ENCODE data around the gene AGBL3.

AGBL3 gene
- 1.6 to 2.3 (median 2.0) reads per million in 3 donors for total RNA-seq

- DNase-seq, result peak; percentile 63 to 83 (median 74)
- peak within 1 kb of the TSS; percentile 93 for H3K4me3 ChIP-seq (ENCODE audit: insufficient read depth, low read depth, low read length, poor library complexity, severe bottlenecking)
- H3K4me1 ChIP-seq (ENCODE audit: control insufficient read depth, insufficient read depth, low read length, poor library complexity, severe bottlenecking), result no peaks in the 10 kb centered on the region
- no peaks in the 10 kb centered on the region for H3K27me3 ChIP-seq (replicated peaks; ENCODE audit: control insufficient read depth, insufficient read depth, low read length, poor library complexity, severe bottlenecking)
- no peaks in the 10 kb centered on the region for H3K9me3 ChIP-seq (ENCODE audit: control insufficient read depth, low read length)
- H3K27ac ChIP-seq (ENCODE audit: insufficient read depth, low read length, poor library complexity, severe bottlenecking), result peak within 1 kb of the TSS; percentile 90
- H3K36me3 ChIP-seq (ENCODE audit: control insufficient read depth, insufficient read depth, low read length), result no peaks in the 10 kb centered on the region
These were observed at the start of gene AGBL3 for GRCh38 chr7:134986363-134987251. Gene AGBL3 (plus strand): TSS chr7:134986508. CDS start chr7:134987934, 1,426 bp downstream.

- no peaks in the 10 kb centered on the region for H3K4me1 ChIP-seq (ENCODE audit: control insufficient read depth, insufficient read depth, low read length, poor library complexity, severe bottlenecking)
- no peaks in the 10 kb centered on the region for H3K9me3 ChIP-seq (ENCODE audit: control insufficient read depth, low read length)
- no peak overlapping the region for H3K4me3 ChIP-seq (ENCODE audit: insufficient read depth, low read depth, low read length, poor library complexity, severe bottlenecking)
- H3K27ac ChIP-seq (ENCODE audit: insufficient read depth, low read length, poor library complexity, severe bottlenecking), result no peak overlapping the region
- no peak for DNase-seq
- H3K27me3 ChIP-seq (replicated peaks; ENCODE audit: control insufficient read depth, insufficient read depth, low read length, poor library complexity, severe bottlenecking), result no peaks in the 10 kb centered on the region
- H3K36me3 ChIP-seq (ENCODE audit: control insufficient read depth, insufficient read depth, low read length), result no peaks in the 10 kb centered on the region
These were observed 49.3 kb upstream of the AGBL3 start for GRCh38 chr7:134936893-134937510.

GRCh38 chr7:134938141-134938540 lies 48.2 kb upstream of the AGBL3 start:
- Histone ChIP-seq H3K27me3 (replicated peaks; ENCODE audit: control insufficient read depth, insufficient read depth, low read length, poor library complexity, severe bottlenecking) (no peaks in the 10 kb centered on the region), H3K4me1 (ENCODE audit: control insufficient read depth, insufficient read depth, low read length, poor library complexity, severe bottlenecking) (no peaks in the 10 kb centered on the region), H3K4me3 (ENCODE audit: insufficient read depth, low read depth, low read length, poor library complexity, severe bottlenecking) (no peak overlapping the region), H3K27ac (ENCODE audit: insufficient read depth, low read length, poor library complexity, severe bottlenecking) (no peak overlapping the region), H3K9me3 (ENCODE audit: control insufficient read depth, low read length) (no peaks in the 10 kb centered on the region), H3K36me3 (ENCODE audit: control insufficient read depth, insufficient read depth, low read length) (no peaks in the 10 kb centered on the region)
- DNase-seq, result no peak

- Histone ChIP-seq H3K4me3 (ENCODE audit: insufficient read depth, low read depth, low read length, poor library complexity, severe bottlenecking) (no peak overlapping the region), H3K27me3 (replicated peaks; ENCODE audit: control insufficient read depth, insufficient read depth, low read length, poor library complexity, severe bottlenecking) (no peaks in the 10 kb centered on the region), H3K27ac (ENCODE audit: insufficient read depth, low read length, poor library complexity, severe bottlenecking) (no peak overlapping the region), H3K4me1 (ENCODE audit: control insufficient read depth, insufficient read depth, low read length, poor library complexity, severe bottlenecking) (no peaks in the 10 kb centered on the region), H3K36me3 (ENCODE audit: control insufficient read depth, insufficient read depth, low read length) (no peaks in the 10 kb centered on the region), H3K9me3 (ENCODE audit: control insufficient read depth, low read length) (no peaks in the 10 kb centered on the region)
- DNase-seq, result no peak
These were observed 47.2 kb upstream of the AGBL3 start for GRCh38 chr7:134939136-134939535.

GRCh38 chr7:134940729-134941128 lies 45.6 kb upstream of the AGBL3 start:
- H3K9me3 ChIP-seq (ENCODE audit: control insufficient read depth, low read length), result no peaks in the 10 kb centered on the region
- H3K4me3 ChIP-seq (ENCODE audit: insufficient read depth, low read depth, low read length, poor library complexity, severe bottlenecking), result no peak overlapping the region
- H3K4me1 ChIP-seq (ENCODE audit: control insufficient read depth, insufficient read depth, low read length, poor library complexity, severe bottlenecking), result no peaks in the 10 kb centered on the region
- no peaks in the 10 kb centered on the region for H3K36me3 ChIP-seq (ENCODE audit: control insufficient read depth, insufficient read depth, low read length)
- H3K27ac ChIP-seq (ENCODE audit: insufficient read depth, low read length, poor library complexity, severe bottlenecking), result no peak overlapping the region
- no peaks in the 10 kb centered on the region for H3K27me3 ChIP-seq (replicated peaks; ENCODE audit: control insufficient read depth, insufficient read depth, low read length, poor library complexity, severe bottlenecking)
- DNase-seq, result no peak

GRCh38 chr7:134941185-134941900 lies 45.0 kb upstream of the AGBL3 start:
- Histone ChIP-seq H3K27ac (ENCODE audit: insufficient read depth, low read length, poor library complexity, severe bottlenecking) (no peak overlapping the region), H3K4me1 (ENCODE audit: control insufficient read depth, insufficient read depth, low read length, poor library complexity, severe bottlenecking) (no peaks in the 10 kb centered on the region)
- no peak for DNase-seq

GRCh38 chr7:134941952-134942351 lies 44.4 kb upstream of the AGBL3 start:
- Histone ChIP-seq H3K27me3 (replicated peaks; ENCODE audit: control insufficient read depth, insufficient read depth, low read length, poor library complexity, severe bottlenecking) (no peaks in the 10 kb centered on the region), H3K4me3 (ENCODE audit: insufficient read depth, low read depth, low read length, poor library complexity, severe bottlenecking) (no peak overlapping the region), H3K4me1 (ENCODE audit: control insufficient read depth, insufficient read depth, low read length, poor library complexity, severe bottlenecking) (no peaks in the 10 kb centered on the region), H3K27ac (ENCODE audit: insufficient read depth, low read length, poor library complexity, severe bottlenecking) (no peak overlapping the region), H3K9me3 (ENCODE audit: control insufficient read depth, low read length) (no peaks in the 10 kb centered on the region), H3K36me3 (ENCODE audit: control insufficient read depth, insufficient read depth, low read length) (no peaks in the 10 kb centered on the region)
- DNase-seq, result no peak

More at GRCh38 chr7:134941185-134941900, 45.0 kb upstream of the AGBL3 start:
- no peaks in the 10 kb centered on the region for H3K27me3 ChIP-seq (replicated peaks; ENCODE audit: control insufficient read depth, insufficient read depth, low read length, poor library complexity, severe bottlenecking)
- no peaks in the 10 kb centered on the region for H3K36me3 ChIP-seq (ENCODE audit: control insufficient read depth, insufficient read depth, low read length)
- no peak overlapping the region for H3K4me3 ChIP-seq (ENCODE audit: insufficient read depth, low read depth, low read length, poor library complexity, severe bottlenecking)
- H3K9me3 ChIP-seq (ENCODE audit: control insufficient read depth, low read length), result no peaks in the 10 kb centered on the region

- no peak for DNase-seq
- Histone ChIP-seq H3K4me1 (ENCODE audit: control insufficient read depth, insufficient read depth, low read length, poor library complexity, severe bottlenecking) (no peaks in the 10 kb centered on the region), H3K36me3 (ENCODE audit: control insufficient read depth, insufficient read depth, low read length) (no peaks in the 10 kb centered on the region), H3K27ac (ENCODE audit: insufficient read depth, low read length, poor library complexity, severe bottlenecking) (no peak overlapping the region), H3K9me3 (ENCODE audit: control insufficient read depth, low read length) (no peaks in the 10 kb centered on the region), H3K4me3 (ENCODE audit: insufficient read depth, low read depth, low read length, poor library complexity, severe bottlenecking) (no peak overlapping the region), H3K27me3 (replicated peaks; ENCODE audit: control insufficient read depth, insufficient read depth, low read length, poor library complexity, severe bottlenecking) (no peaks in the 10 kb centered on the region)
These were observed 43.4 kb upstream of the AGBL3 start for GRCh38 chr7:134942690-134943466.

GRCh38 chr7:134943785-134944400 lies 42.4 kb upstream of the AGBL3 start:
- H3K4me1 ChIP-seq (ENCODE audit: control insufficient read depth, insufficient read depth, low read length, poor library complexity, severe bottlenecking), result no peaks in the 10 kb centered on the region
- no peak for DNase-seq
- H3K27me3 ChIP-seq (replicated peaks; ENCODE audit: control insufficient read depth, insufficient read depth, low read length, poor library complexity, severe bottlenecking), result no peaks in the 10 kb centered on the region
- H3K36me3 ChIP-seq (ENCODE audit: control insufficient read depth, insufficient read depth, low read length), result no peaks in the 10 kb centered on the region
- H3K9me3 ChIP-seq (ENCODE audit: control insufficient read depth, low read length), result no peaks in the 10 kb centered on the region
- no peak overlapping the region for H3K4me3 ChIP-seq (ENCODE audit: insufficient read depth, low read depth, low read length, poor library complexity, severe bottlenecking)
- no peak overlapping the region for H3K27ac ChIP-seq (ENCODE audit: insufficient read depth, low read length, poor library complexity, severe bottlenecking)

Measured in effector memory CD4-positive, alpha-beta T cell (primary cell).